ENCODE results near the gene PPFIA4. TPM values are rescaled to one million over a fixed set of nuclear protein-coding genes. Genes with fewer than 3 reads are reported as not detected.

The PPFIA4 gene
- total RNA-seq, 6 experiments from 2014 or later = 0.37 to 1.3 (median 0.58) TPM

- Mint-ChIP-seq H3K4me3 (no peak overlapping the region), H3K9me3 (no peaks in the 10 kb centered on the region), H3K36me3 (ENCODE audit: low read depth) (no peaks in the 10 kb centered on the region), H3K4me1 (ENCODE audit: low read depth) (peaks cover 10% of the 10 kb centered on the region), H3K27me3 (ENCODE audit: insufficient read depth) (peaks cover 26% of the 10 kb centered on the region), H3K27ac (no peak overlapping the region)
- DNase-seq = no peak
- no peak for TF ChIP-seq CTCF (IDR thresholded peaks at IDR 0.05)
Observed at GRCh38 chr1:203052601-203053000, 26.3 kb downstream of the PPFIA4 start.

GRCh38 chr1:203054184-203054583 lies 27.9 kb downstream of the PPFIA4 start:
- no peak overlapping the region for H3K4me3 Mint-ChIP-seq
- no peak for TF ChIP-seq CTCF (IDR thresholded peaks at IDR 0.05)
- peaks cover 23% of the 10 kb centered on the region for H3K27me3 Mint-ChIP-seq (ENCODE audit: insufficient read depth)
- no peak overlapping the region for H3K27ac Mint-ChIP-seq
- H3K4me1 Mint-ChIP-seq (ENCODE audit: low read depth) = peaks cover 17% of the 10 kb centered on the region
- no peak for DNase-seq
- no peaks in the 10 kb centered on the region for H3K9me3 Mint-ChIP-seq
- no peaks in the 10 kb centered on the region for H3K36me3 Mint-ChIP-seq (ENCODE audit: low read depth)

GRCh38 chr1:203054642-203055041 lies 28.4 kb downstream of the PPFIA4 start:
- Mint-ChIP-seq H3K9me3 (no peaks in the 10 kb centered on the region), H3K4me1 (ENCODE audit: low read depth) (peaks cover 17% of the 10 kb centered on the region), H3K36me3 (ENCODE audit: low read depth) (no peaks in the 10 kb centered on the region), H3K27ac (no peak overlapping the region), H3K4me3 (no peak overlapping the region), H3K27me3 (ENCODE audit: insufficient read depth) (peaks cover 27% of the 10 kb centered on the region)
- no peak for TF ChIP-seq CTCF (IDR thresholded peaks at IDR 0.05)
- DNase-seq = no peak

- peak; percentile 43 for TF ChIP-seq CTCF (IDR thresholded peaks at IDR 0.05)
- no peaks in the 10 kb centered on the region for H3K9me3 Mint-ChIP-seq
- no peak overlapping the region for H3K4me3 Mint-ChIP-seq
- H3K27me3 Mint-ChIP-seq (ENCODE audit: insufficient read depth) = peaks cover 32% of the 10 kb centered on the region
- H3K4me1 Mint-ChIP-seq (ENCODE audit: low read depth) = peaks cover 17% of the 10 kb centered on the region
- H3K27ac Mint-ChIP-seq = no peak overlapping the region
- DNase-seq = no peak
- H3K36me3 Mint-ChIP-seq (ENCODE audit: low read depth) = no peaks in the 10 kb centered on the region
Observed at GRCh38 chr1:203055161-203055799, 29.0 kb downstream of the PPFIA4 start.

- H3K4me3 Mint-ChIP-seq = no peak overlapping the region
- H3K36me3 Mint-ChIP-seq (ENCODE audit: low read depth) = no peaks in the 10 kb centered on the region
- DNase-seq = no peak
- H3K27me3 Mint-ChIP-seq (ENCODE audit: insufficient read depth) = peaks cover 29% of the 10 kb centered on the region
- no peak for TF ChIP-seq CTCF (IDR thresholded peaks at IDR 0.05)
- peaks cover 17% of the 10 kb centered on the region for H3K4me1 Mint-ChIP-seq (ENCODE audit: low read depth)
- H3K27ac Mint-ChIP-seq = no peak overlapping the region
- H3K9me3 Mint-ChIP-seq = no peaks in the 10 kb centered on the region
Observed at GRCh38 chr1:203056012-203056411, 29.7 kb downstream of the PPFIA4 start.

Measured in HFFc6 (cell line).